Activated CD8-positive, alpha-beta T cell treated with anti-CD3 and anti-CD28 coated beads, Interleukin-2, amount 10 ng/mL, durations not matched to agents 7 days and 5 days (primary cell): ENCODE results near the gene DCUN1D2. TPM values are rescaled to one million over a fixed set of nuclear protein-coding genes. Genes with fewer than 3 reads are reported as not detected.
"Not testable (repeated sequence)": the region's sequence is repeated elsewhere in the genome, so short reads cannot be mapped to it uniquely, and the experiment has no call there.

ENCODE experiments used
- ATAC-seq: fragments of 150-1000 bp; cut with Tn5 transposase; one replicate; pipeline ENCODE4 v1.10.0; 2021; ENCODE audit warnings: moderate library complexity
- CTCF ChIA-PET: fragments of 350-600 bp; sonication (Branson Sonifier 250); formaldehyde crosslinking; loops from one replicate; lab custom pipeline; 2021; ENCODE audit warnings: antibody characterized with exemption; lab: Charles Lee
- POLR2A ChIA-PET: fragments of 350-600 bp; sonication (Branson Sonifier 250); formaldehyde crosslinking; loops from one replicate; lab custom pipeline; 2021; ENCODE audit warnings: antibody characterized with exemption; lab: Charles Lee
- DNase-seq: peaks from one replicate; pipeline ENCODE4 v3.0.0-alpha.2; 2020
- H3K27ac Mint-ChIP-seq: one replicate; pipeline ENCODE4 v1.8.0; 2021; ENCODE audit warnings: mild to moderate bottlenecking, mixed read lengths
- H3K27me3 Mint-ChIP-seq: one replicate; pipeline ENCODE4 v1.8.0; 2021; ENCODE audit warnings: low read depth, mixed read lengths
- H3K36me3 Mint-ChIP-seq: one replicate; pipeline ENCODE4 v1.8.0; 2021; ENCODE audit warnings: low read depth, mixed read lengths
- H3K4me1 Mint-ChIP-seq: one replicate; pipeline ENCODE4 v1.8.0; 2021; ENCODE audit warnings: low read depth, mixed read lengths
- H3K4me3 Mint-ChIP-seq: one replicate; pipeline ENCODE4 v1.8.0; 2021; ENCODE audit warnings: mild to moderate bottlenecking, mixed read lengths
- H3K9me3 Mint-ChIP-seq: one replicate; pipeline ENCODE4 v1.8.0; 2022; ENCODE audit warnings: mixed read lengths; ENCODE audit not compliant: insufficient read depth
- total RNA-seq, 2 experiments: library from RNA; stranded (reverse); gene quantifications; one replicate each; pipeline ENCODE4 v1.2.3, GENCODE V29; 2021

The DCUN1D2 gene
- total RNA-seq, 2 experiments from 2014 or later: 20.1 to 20.8 TPM

DNA sequence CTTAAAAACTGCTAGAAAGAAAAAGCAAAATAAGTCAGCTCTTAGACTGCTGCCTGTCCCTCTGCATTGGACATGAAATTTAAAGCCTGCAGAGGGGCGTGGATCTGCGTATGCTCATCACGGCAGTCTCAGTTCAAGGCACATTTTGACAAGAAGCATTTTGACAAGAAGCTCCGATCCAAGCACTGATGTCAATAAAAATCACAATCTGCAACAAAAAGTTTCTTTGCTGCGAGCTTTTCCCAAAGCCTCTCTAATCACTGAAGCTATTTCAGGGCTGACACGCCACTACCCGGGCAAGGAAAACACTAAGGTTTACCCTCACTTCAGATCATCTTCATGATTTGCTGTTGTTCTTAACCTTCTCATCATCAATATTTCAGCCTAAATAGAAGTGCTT lies 7.4 kb downstream of the DCUN1D2 start:
- ATAC-seq (no peak), DNase-seq (no peak)
- CTCF ChIA-PET: no interaction called here
- Mint-ChIP-seq H3K36me3 (peaks cover 20% of the 10 kb centered on the region), H3K9me3 (no peaks in the 10 kb centered on the region), H3K27me3 (no peaks in the 10 kb centered on the region), H3K4me3 (no peak overlapping the region), H3K4me1 (peaks cover 7% of the 10 kb centered on the region), H3K27ac (no peak overlapping the region)
- POLR2A ChIA-PET: no interaction called here

DNA sequence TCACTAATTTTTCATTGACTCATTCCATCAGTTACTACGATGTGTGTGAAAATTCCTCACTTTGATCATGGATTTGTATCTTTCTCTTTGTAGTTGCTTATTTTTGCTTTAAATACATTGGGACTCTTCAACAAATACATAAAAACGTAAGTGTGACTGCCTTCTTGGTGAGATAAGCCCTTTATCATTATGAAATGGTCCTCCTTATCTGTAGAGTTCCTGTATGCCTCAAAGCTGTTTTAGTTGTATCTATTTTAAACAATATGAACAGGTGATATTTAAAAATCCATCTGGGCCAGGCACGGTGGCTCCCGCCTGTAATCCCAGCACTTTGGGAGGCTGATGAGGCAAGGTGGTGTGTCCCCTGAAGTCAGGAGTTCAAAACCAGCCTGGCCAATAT lies 11.3 kb downstream of the DCUN1D2 start:
- Mint-ChIP-seq H3K9me3 (no peaks in the 10 kb centered on the region), H3K27me3 (no peaks in the 10 kb centered on the region), H3K4me1 (no peaks in the 10 kb centered on the region), H3K36me3 (peaks cover 34% of the 10 kb centered on the region), H3K27ac (no peak overlapping the region), H3K4me3 (no peak overlapping the region)
- ATAC-seq (no peak), DNase-seq (no peak)
- POLR2A ChIA-PET: no interaction called here
- CTCF ChIA-PET: no interaction called here

DNA sequence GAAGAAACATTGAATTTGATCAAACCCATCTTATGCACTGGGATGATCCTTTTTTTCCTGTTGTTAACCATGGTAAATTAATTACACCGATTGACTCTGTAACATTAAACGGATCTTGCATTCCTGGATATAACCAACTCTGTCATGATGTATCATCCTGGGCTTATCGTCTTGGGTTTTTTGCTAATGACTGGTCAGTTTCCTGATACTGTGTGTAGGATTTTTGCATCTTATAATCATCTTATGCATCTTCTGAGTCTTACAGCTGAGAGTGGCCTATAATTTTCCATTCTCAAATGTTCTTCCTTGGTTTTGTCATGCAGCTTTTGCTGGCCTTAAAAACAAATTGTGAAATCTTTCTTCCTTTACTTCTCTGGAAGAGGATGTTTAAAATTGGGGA lies 12.8 kb downstream of the DCUN1D2 start:
- ATAC-seq: no peak
- Mint-ChIP-seq H3K36me3 (peaks cover 31% of the 10 kb centered on the region), H3K27ac (no peak overlapping the region), H3K27me3 (no peaks in the 10 kb centered on the region), H3K4me1 (no peaks in the 10 kb centered on the region), H3K9me3 (no peaks in the 10 kb centered on the region), H3K4me3 (no peak overlapping the region)
- no peak for DNase-seq
- ChIA-PET CTCF (no interaction called here), POLR2A (no interaction called here)

DNA sequence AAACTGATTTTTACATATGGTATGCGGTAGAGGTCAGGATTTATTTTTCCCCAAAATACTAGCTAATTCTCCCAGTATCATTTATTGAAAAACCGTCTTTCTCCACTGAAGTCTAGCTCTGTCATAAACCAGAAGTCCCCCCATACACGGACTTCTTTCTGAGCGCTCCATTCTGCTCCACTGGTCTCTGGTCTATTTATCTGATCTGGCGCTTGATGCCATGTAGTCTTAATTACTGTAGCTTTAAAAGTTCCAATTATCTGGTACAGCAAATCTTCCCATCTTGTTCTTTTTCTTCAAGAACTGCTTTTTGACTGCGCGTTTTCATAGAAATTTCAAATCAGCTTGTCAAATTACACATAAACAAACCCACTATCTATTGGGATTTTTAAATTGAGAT lies 13.7 kb downstream of the DCUN1D2 start:
- Mint-ChIP-seq H3K4me3 (no peak overlapping the region), H3K4me1 (no peaks in the 10 kb centered on the region), H3K27ac (no peak overlapping the region), H3K9me3 (no peaks in the 10 kb centered on the region), H3K27me3 (no peaks in the 10 kb centered on the region), H3K36me3 (peaks cover 32% of the 10 kb centered on the region)
- DNase-seq (no peak), ATAC-seq (no peak)
- ChIA-PET POLR2A (no interaction called here), CTCF (no interaction called here)

DNA sequence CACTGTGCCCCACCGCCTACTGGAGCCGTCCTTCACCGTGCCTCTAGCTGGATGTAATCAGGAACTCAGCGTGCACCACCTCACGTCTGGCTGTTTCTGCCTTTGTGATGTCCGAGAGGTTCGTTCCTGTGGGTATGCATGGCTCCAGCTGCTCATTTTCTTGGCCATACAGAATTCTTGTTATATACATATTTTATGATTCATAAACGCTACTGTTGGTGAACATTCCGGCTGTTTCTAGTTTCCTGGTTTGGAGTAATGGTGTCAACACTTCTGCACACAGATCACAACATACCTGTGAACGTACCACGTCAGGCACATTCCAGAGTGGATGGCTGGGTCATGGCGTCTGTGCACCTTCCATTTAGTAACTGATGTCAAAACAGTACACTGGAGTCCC lies 14.6 kb downstream of the DCUN1D2 start:
- H3K9me3 Mint-ChIP-seq: no peaks in the 10 kb centered on the region
- ChIA-PET POLR2A (no interaction called here), CTCF (no interaction called here)
- H3K36me3 Mint-ChIP-seq: peaks cover 32% of the 10 kb centered on the region
- H3K4me3 Mint-ChIP-seq: no peak overlapping the region
- DNase-seq (no peak), ATAC-seq (no peak)
- no peaks in the 10 kb centered on the region for H3K27me3 Mint-ChIP-seq
- no peaks in the 10 kb centered on the region for H3K4me1 Mint-ChIP-seq
- H3K27ac Mint-ChIP-seq: no peak overlapping the region

DNA sequence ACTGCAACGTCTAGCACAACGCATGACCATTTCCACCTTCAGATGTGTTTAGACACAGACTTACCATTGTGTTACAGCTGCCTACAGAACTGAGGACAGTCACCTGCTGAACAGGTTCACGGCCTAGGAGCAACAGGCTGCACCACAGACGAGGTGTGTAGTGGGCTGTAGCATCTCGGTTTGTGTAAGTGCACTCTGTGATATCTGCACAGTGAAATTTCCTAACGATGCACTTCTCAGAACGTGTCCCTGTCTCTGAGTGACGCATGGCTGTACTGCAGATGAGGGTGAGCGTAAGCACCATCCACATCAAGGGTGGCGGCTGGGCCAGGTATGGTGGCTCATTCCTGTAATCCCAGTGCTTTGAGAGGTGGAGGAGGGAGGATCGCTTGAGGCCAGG lies 15.2 kb downstream of the DCUN1D2 start:
- H3K27ac Mint-ChIP-seq: no peak overlapping the region
- H3K4me1 Mint-ChIP-seq: no peaks in the 10 kb centered on the region
- peaks cover 29% of the 10 kb centered on the region for H3K36me3 Mint-ChIP-seq
- H3K4me3 Mint-ChIP-seq: no peak overlapping the region
- H3K27me3 Mint-ChIP-seq: no peaks in the 10 kb centered on the region
- ATAC-seq (no peak), DNase-seq (no peak)
- POLR2A ChIA-PET: no interaction called here
- CTCF ChIA-PET: no interaction called here
- no peaks in the 10 kb centered on the region for H3K9me3 Mint-ChIP-seq

DNA sequence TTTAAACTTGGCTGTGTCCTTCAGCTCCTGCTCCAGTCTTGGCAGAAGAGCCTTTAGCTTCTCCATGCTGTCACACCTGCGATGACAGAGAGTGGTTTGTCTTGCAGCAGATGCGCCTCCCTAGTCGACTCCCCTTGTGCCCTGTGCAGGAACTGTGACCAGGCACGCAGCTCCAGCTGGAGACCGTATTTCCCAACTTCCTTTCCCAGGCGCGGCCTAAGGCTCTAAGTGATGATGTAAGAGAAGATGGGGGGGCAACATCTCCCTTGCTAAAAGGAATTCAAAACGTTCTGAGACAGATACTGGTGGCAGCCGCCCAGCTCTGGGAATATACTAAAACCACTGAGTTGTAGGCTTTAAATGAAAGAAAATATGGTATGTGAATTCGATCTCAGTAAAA lies 16.3 kb downstream of the DCUN1D2 start:
- POLR2A ChIA-PET: no interaction called here
- ATAC-seq (no peak), DNase-seq (no peak)
- H3K4me3 Mint-ChIP-seq: no peak overlapping the region
- no peaks in the 10 kb centered on the region for H3K9me3 Mint-ChIP-seq
- no peaks in the 10 kb centered on the region for H3K27me3 Mint-ChIP-seq
- peaks cover 26% of the 10 kb centered on the region for H3K36me3 Mint-ChIP-seq
- CTCF ChIA-PET: no interaction called here
- no peaks in the 10 kb centered on the region for H3K4me1 Mint-ChIP-seq
- no peak overlapping the region for H3K27ac Mint-ChIP-seq

DNA sequence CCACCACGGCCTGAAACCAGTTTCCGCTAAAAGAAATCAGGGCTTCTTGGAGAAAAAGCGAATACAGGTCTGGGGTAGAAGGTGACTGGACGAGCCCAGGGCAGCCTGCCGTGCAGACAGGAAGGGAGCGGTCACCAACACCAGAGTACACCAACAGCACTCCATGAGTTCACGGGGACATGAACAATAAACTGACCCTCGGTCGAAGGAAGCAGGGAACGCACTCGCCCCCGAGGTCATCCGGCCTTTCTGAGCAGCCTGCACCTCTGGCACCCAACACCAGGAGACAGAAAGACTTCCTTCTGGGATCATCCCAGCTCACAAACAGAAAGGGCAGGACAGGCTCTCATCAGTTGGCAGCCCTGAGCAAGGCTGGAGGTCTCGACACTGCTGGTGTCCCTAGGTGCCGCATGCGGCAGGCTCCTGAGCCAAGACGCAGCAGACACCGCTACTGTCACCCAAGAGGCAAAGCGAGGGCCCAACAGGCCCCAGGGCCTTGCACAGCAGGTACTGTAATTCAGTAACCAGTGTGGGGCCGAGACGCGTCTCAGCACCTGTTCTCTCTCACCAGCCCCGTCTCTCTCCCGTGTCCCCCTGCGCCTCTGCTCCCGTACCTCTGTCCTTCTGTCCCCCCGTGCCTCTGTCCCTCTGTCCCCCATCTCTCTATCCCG lies 18.0 kb downstream of the DCUN1D2 start:
- POLR2A ChIA-PET: no interaction called here
- no peaks in the 10 kb centered on the region for H3K9me3 Mint-ChIP-seq

DNA sequence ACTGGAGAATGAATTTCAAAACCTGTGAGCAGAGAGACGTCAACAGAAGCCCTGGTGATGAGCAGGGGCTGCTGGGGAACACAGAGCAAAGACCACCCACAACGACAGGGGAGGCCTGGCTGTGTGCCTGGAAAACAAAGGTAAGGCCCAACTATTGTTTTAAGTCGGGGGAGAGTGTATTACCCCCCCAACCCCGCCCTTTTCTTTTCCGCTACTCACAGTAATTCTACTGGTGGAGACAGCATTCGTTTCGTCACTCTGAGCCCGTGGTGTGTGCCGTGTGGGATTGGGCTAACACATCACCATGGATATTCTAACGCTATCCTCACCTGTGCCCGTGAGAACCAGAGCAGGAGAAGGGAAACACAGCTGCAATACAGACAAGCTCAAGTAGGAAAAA lies 18.7 kb downstream of the DCUN1D2 start:
- Mint-ChIP-seq H3K36me3 (peaks cover 23% of the 10 kb centered on the region), H3K4me3 (no peak overlapping the region), H3K27ac (no peak overlapping the region), H3K4me1 (no peaks in the 10 kb centered on the region), H3K9me3 (no peaks in the 10 kb centered on the region), H3K27me3 (no peaks in the 10 kb centered on the region)
- POLR2A ChIA-PET: no interaction called here
- CTCF ChIA-PET: no interaction called here
- DNase-seq: no peak
- no peak for ATAC-seq

More for the DNA sequence above, 18.0 kb downstream of the DCUN1D2 start:
- Mint-ChIP-seq H3K4me3 (no peak overlapping the region), H3K36me3 (peaks cover 20% of the 10 kb centered on the region), H3K27me3 (no peaks in the 10 kb centered on the region), H3K4me1 (no peaks in the 10 kb centered on the region), H3K27ac (no peak overlapping the region)
- ATAC-seq: no peak
- CTCF ChIA-PET: no interaction called here
- no peak for DNase-seq

DNA sequence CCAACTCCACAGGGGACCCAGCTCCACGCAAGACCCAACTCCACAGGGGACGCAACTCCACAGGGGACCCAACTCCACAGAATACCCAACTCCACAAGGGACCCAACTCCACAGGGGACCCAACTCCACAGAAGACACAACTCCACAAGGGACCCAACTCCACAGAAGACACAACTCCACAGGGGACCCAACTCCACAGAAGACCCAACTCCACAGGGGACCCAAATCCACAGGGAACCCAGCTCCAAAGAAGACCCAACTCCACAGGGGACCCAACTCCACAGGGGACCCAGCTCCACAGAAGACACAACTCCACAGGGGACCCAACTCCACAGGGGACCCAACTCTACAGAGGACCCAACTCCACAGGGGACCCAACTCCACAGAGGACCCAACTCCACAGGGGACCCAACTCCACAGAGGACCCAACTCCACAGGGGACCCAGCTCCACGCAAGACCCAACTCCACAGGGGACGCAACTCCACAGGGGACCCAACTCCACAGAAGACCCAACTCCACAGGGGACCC lies 19.8 kb downstream of the DCUN1D2 start:
- peaks cover 16% of the 10 kb centered on the region for H3K36me3 Mint-ChIP-seq
- DNase-seq, H3K4me3 Mint-ChIP-seq, H3K4me1 Mint-ChIP-seq, CTCF ChIA-PET, H3K27ac Mint-ChIP-seq, H3K27me3 Mint-ChIP-seq, POLR2A ChIA-PET, ATAC-seq, H3K9me3 Mint-ChIP-seq: not testable (repeated sequence)

DNA sequence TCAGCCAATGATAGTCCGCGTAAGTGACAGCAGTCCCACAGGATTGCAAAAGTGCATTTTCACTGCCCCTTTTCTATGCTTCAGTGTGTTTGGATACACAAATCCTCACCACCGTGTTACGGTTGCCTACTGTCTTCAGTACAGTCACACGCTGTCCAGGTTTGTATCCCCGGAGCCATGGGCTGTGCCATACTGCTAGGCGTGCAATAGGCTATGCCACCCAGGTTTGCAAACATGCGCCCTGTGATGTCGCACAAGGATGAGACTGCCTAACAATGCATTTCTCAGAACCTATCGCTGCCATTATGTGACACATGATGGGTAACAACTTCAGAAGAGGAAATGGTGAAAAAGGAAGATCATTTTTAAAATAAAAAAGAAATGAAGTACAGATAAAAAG lies 20.4 kb downstream of the DCUN1D2 start:
- ChIA-PET POLR2A (no interaction called here), CTCF (no interaction called here)
- peaks cover 15% of the 10 kb centered on the region for H3K36me3 Mint-ChIP-seq
- peaks cover 6% of the 10 kb centered on the region for H3K4me1 Mint-ChIP-seq
- H3K4me3 Mint-ChIP-seq: no peak overlapping the region
- no peaks in the 10 kb centered on the region for H3K9me3 Mint-ChIP-seq
- no peaks in the 10 kb centered on the region for H3K27me3 Mint-ChIP-seq
- ATAC-seq (no peak), DNase-seq (no peak)
- no peak overlapping the region for H3K27ac Mint-ChIP-seq

DNA sequence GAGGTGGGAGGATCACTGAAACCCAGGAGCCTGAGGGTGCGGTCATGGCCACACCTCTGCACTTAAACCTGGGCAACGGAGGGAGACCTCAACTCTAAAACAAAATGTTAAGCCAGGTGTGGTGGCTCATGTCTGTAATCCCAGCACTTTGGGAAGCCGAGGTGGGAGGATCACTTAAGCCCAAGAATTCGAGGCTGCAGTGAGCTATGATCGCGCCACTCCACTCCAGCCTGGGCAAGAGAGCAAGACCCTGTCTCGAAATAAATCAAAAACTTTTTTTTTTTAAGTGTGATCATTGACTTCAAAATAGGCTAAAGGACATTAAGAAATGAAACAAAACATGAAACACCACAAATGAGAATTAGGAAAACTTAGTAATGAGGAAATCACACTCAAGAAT lies 20.9 kb downstream of the DCUN1D2 start:
- H3K4me3 Mint-ChIP-seq: no peak overlapping the region
- ATAC-seq (no peak), DNase-seq (no peak)
- H3K9me3 Mint-ChIP-seq: no peaks in the 10 kb centered on the region
- peaks cover 6% of the 10 kb centered on the region for H3K4me1 Mint-ChIP-seq
- ChIA-PET POLR2A (no interaction called here), CTCF (no interaction called here)
- no peaks in the 10 kb centered on the region for H3K27me3 Mint-ChIP-seq
- H3K36me3 Mint-ChIP-seq: peaks cover 15% of the 10 kb centered on the region
- no peak overlapping the region for H3K27ac Mint-ChIP-seq
